HepG2 (cell line): ENCODE data around the gene ZNF225. TPM values are rescaled to one million over a fixed set of nuclear protein-coding genes. Genes with fewer than 3 reads are reported as not detected.

Experiments used
- DR1 ChIP-seq: sonication (generic); formaldehyde crosslinking; IDR thresholded peaks from 2 replicates; pipeline ENCODE4 v1.8.0; 2021; ENCODE audit warnings: mild to moderate bottlenecking, missing genetic modification reagents, inconsistent platforms
- HDAC6 ChIP-seq: fragments of 200-600 bp; sonication (generic); IDR thresholded peaks from 2 replicates; pipeline ENCODE4 v1.7.0; 2017; ENCODE audit warnings: mild to moderate bottlenecking, antibody characterized with exemption, low read length, low read depth
- JUNB ChIP-seq: sonication (generic); formaldehyde crosslinking; IDR thresholded peaks from 2 replicates; pipeline ENCODE4 v1.8.0; 2022; ENCODE audit warnings: missing genetic modification reagents, mild to moderate bottlenecking, borderline replicate concordance
- KDM2A ChIP-seq: sonication (generic); formaldehyde crosslinking; IDR thresholded peaks from 2 replicates; pipeline ENCODE4 v1.4.0; 2020; ENCODE audit warnings: low read depth, missing genetic modification reagents, borderline replicate concordance
- KMT2A ChIP-seq: sonication (generic); formaldehyde crosslinking; IDR thresholded peaks from 2 replicates; pipeline ENCODE4 v1.4.0; 2020; ENCODE audit warnings: missing genetic modification reagents
- NBN ChIP-seq: fragments of 450-650 bp; conservative IDR thresholded peaks from 2 replicates; pipeline ENCODE4 v1.6.1; 2017
- NFKBIZ ChIP-seq: IDR thresholded peaks from 2 replicates; pipeline ENCODE4 v1.6.1; 2018; ENCODE audit warnings: missing genetic modification reagents, missing compliant biosample characterization
- REXO4 ChIP-seq: sonication (generic); formaldehyde crosslinking; IDR thresholded peaks from 2 replicates; pipeline ENCODE4 v1.8.0; 2022; ENCODE audit warnings: missing genetic modification reagents, mild to moderate bottlenecking, borderline replicate concordance
- SNRNP70 ChIP-seq: fragments of 200-400 bp; formaldehyde crosslinking; IDR thresholded peaks from 2 replicates; pipeline ENCODE4 v1.6.1; 2017; ENCODE audit warnings: mild to moderate bottlenecking, low read depth, low read length, moderate library complexity
- TFDP1 ChIP-seq: IDR thresholded peaks from 2 replicates; pipeline ENCODE4 v1.6.1; 2016; ENCODE audit warnings: missing compliant biosample characterization, missing genetic modification reagents, borderline replicate concordance
- TFDP2 ChIP-seq: sonication (generic); formaldehyde crosslinking; IDR thresholded peaks from 2 replicates; pipeline ENCODE4 v1.4.0; 2020; ENCODE audit warnings: missing genetic modification reagents
- THRA ChIP-seq: sonication (generic); formaldehyde crosslinking; IDR thresholded peaks from 2 replicates; pipeline ENCODE4 v1.4.0; 2020; ENCODE audit warnings: missing genetic modification reagents, borderline replicate concordance
- USF2 ChIP-seq, 2 experiments: sonication (generic) in 1 of 2; formaldehyde crosslinking in 1 of 2; IDR thresholded peaks; 2 replicates each; pipeline versions ENCODE4 v1.5.1 to v1.6.1; 2011 to 2020; ENCODE audit warnings: borderline replicate concordance in 1 of 2, low read depth in 1 of 2, low read length in 1 of 2, mild to moderate bottlenecking in 1 of 2, missing genetic modification reagents in 1 of 2, moderate library complexity in 1 of 2
- ZNF335 ChIP-seq: sonication (generic); formaldehyde crosslinking; IDR thresholded peaks from 2 replicates; pipeline ENCODE4 v1.4.0; 2020; ENCODE audit warnings: missing genetic modification reagents
- polyA plus RNA-seq, 8 experiments: library from polyadenylated mRNA; depleted of rRNA in 3 of 8; stranded (reverse) in 7 of 8; unstranded in 1 of 8; fragments of >200 nt; fragmentation: Illumina TruSeq in 4 of 8; extraction: Trizol in 4 of 8; gene quantifications; 2 replicates each; pipeline versions ENCODE4 v1.2.1 to v1.2.3, GENCODE V29; 2011 to 2016; ENCODE audit warnings: low read depth in 4 of 8, missing spikeins in 1 of 8, mixed read lengths in 1 of 8; ENCODE audit not compliant: insufficient read depth in 1 of 8
- total RNA-seq, 5 experiments: library from RNA; depleted of rRNA; stranded (reverse); fragments of >200 nt; fragmentation: Illumina TruSeq; extraction: Trizol; gene quantifications; 2 replicates each; pipeline ENCODE4 v1.2.3, GENCODE V29; 2016; ENCODE audit warnings: low read depth in 1 of 5
- TF ChIP-seq, protein P1 (sequence below): IDR thresholded peaks from 2 replicates; pipeline ENCODE4 v1.4.0; 2020; ENCODE audit warnings: mild to moderate bottlenecking, missing genetic modification reagents
- TF ChIP-seq, protein P2 (sequence below): sonication (generic); formaldehyde crosslinking; IDR thresholded peaks from 2 replicates; pipeline ENCODE4 v1.5.0; 2020; ENCODE audit warnings: missing genetic modification reagents

The ZNF225 gene
- total and polyA plus RNA-seq, 2 of the 13 experiments (the other 11 are each of a cell fraction or from before 2014, with no cell fraction given) = 0.87 to 3.3 TPM

DNA sequence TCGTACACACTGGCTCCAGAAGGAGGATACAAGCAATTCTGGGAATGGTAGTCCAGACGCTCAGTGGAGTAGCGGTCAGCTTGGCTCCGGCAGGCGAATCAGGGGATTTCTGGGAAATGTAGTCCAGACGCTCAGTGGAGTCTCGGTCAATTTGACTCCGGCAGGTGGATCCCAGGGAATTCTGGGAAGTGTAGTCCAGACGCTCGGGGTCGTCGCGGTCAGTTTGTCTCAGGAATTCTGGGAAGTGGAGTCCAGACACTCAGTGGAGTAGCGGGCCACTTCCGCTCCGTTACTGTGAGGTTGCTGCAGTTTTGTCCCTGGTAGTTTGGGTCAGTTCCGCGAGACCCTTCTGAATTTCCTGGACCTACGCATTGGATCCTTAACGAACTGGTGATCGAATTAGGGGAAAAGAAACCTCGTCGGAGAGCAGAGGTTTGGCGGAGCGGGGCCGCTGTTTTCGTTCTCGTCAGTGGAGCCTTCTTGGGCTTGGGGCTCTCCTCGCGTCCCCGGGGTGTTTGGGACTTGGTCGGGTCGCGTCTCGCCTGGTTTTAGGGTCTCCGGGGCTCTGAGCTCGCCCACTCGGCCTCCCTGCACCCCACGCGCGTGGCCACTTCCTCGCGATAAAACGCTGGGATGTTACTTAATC lies at the start of gene ZNF225 (continued):
- TF ChIP-seq, protein P1, sequence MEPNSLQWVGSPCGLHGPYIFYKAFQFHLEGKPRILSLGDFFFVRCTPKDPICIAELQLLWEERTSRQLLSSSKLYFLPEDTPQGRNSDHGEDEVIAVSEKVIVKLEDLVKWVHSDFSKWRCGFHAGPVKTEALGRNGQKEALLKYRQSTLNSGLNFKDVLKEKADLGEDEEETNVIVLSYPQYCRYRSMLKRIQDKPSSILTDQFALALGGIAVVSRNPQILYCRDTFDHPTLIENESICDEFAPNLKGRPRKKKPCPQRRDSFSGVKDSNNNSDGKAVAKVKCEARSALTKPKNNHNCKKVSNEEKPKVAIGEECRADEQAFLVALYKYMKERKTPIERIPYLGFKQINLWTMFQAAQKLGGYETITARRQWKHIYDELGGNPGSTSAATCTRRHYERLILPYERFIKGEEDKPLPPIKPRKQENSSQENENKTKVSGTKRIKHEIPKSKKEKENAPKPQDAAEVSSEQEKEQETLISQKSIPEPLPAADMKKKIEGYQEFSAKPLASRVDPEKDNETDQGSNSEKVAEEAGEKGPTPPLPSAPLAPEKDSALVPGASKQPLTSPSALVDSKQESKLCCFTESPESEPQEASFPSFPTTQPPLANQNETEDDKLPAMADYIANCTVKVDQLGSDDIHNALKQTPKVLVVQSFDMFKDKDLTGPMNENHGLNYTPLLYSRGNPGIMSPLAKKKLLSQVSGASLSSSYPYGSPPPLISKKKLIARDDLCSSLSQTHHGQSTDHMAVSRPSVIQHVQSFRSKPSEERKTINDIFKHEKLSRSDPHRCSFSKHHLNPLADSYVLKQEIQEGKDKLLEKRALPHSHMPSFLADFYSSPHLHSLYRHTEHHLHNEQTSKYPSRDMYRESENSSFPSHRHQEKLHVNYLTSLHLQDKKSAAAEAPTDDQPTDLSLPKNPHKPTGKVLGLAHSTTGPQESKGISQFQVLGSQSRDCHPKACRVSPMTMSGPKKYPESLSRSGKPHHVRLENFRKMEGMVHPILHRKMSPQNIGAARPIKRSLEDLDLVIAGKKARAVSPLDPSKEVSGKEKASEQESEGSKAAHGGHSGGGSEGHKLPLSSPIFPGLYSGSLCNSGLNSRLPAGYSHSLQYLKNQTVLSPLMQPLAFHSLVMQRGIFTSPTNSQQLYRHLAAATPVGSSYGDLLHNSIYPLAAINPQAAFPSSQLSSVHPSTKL (CRISPR knock-in tag) = peak; percentile 18; the same call in 1 of the 2 replicates
- TF ChIP-seq JUNB (CRISPR knock-in tag) = no peak
- peak; percentile 81 for TF ChIP-seq KDM2A
- TF ChIP-seq, protein P2, sequence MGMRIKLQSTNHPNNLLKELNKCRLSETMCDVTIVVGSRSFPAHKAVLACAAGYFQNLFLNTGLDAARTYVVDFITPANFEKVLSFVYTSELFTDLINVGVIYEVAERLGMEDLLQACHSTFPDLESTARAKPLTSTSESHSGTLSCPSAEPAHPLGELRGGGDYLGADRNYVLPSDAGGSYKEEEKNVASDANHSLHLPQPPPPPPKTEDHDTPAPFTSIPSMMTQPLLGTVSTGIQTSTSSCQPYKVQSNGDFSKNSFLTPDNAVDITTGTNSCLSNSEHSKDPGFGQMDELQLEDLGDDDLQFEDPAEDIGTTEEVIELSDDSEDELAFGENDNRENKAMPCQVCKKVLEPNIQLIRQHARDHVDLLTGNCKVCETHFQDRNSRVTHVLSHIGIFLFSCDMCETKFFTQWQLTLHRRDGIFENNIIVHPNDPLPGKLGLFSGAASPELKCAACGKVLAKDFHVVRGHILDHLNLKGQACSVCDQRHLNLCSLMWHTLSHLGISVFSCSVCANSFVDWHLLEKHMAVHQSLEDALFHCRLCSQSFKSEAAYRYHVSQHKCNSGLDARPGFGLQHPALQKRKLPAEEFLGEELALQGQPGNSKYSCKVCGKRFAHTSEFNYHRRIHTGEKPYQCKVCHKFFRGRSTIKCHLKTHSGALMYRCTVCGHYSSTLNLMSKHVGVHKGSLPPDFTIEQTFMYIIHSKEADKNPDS (CRISPR knock-in tag) = no peak
- TF ChIP-seq HDAC6 = no peak
- peak; percentile 68 for TF ChIP-seq THRA (CRISPR knock-in tag)
- TF ChIP-seq NBN = no peak
- TF ChIP-seq ZNF335 (CRISPR knock-in tag) = peak; percentile 94
- TF ChIP-seq REXO4 (CRISPR knock-in tag) = no peak
- no peak for TF ChIP-seq SNRNP70
- TF ChIP-seq USF2 (IDR thresholded peaks at IDR 0.05; ENCODE audit: low read depth, low read length) = no peak
- no peak for TF ChIP-seq USF2 (CRISPR knock-in tag; IDR thresholded peaks at IDR 0.05; ENCODE audit: borderline replicate concordance)
- no peak for TF ChIP-seq DR1 (CRISPR knock-in tag)
- TF ChIP-seq TFDP2 (CRISPR knock-in tag) = peak; percentile 33; the same call in 1 of the 2 replicates
- TF ChIP-seq TFDP1 (CRISPR knock-in tag) = no peak
- no peak for TF ChIP-seq NFKBIZ (CRISPR knock-in tag)
- peak; percentile 65 for TF ChIP-seq KMT2A (CRISPR knock-in tag)
